Measurements from ENCODE around the gene IL11RA.

The IL11RA gene

DNA sequence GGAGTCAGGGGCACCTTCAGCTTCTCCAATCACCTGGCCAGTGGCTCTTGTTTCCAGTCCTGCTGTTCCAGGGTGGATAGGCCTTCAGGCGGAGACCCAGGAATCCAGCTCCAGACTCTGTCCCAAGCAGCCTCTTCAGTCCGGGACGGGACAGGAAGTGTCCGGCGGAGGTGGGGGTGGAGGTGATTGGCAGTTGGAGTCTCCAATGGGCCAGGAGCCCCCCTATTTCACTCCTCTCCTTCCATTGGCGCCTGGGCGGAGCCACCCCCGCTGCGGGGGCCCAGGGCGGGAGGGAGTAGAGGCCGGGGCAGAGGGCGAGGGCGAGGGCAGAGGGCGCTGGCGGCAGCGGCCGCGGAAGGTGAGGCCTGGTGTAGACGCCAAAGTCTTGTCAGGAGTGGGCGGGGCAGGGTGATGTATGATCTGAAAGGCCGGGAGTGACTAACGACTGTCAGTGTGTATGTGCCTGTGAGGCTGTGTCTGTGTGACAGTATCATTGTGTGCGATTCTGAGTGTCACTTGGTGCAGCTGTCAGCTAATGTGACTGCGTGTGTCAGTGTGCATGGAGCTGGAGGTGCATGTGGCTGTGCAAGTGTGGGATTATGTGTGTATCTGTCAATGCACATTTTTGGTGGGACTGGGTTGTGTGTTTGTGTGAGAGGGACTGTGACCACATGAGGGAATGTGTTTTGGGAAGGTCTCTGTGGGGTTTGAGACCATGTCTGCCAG lies at the start of gene IL11RA:
TSS of gene IL11RA (plus strand) at position 310 of the 726 bp plus-strand sequence. CDS start 3,033 bp downstream, outside the sequence.
- no peak within 1 kb of the TSS for H3K4me3 ChIP-seq (ENCODE audit: low read depth, low read length)
- no peak for DNase-seq (ENCODE audit: low read depth)
- TF ChIP-seq POLR2A (IDR thresholded peaks at IDR 0.05; ENCODE audit: extremely low read depth, insufficient read length), result no peak
- TF ChIP-seq, protein P1, sequence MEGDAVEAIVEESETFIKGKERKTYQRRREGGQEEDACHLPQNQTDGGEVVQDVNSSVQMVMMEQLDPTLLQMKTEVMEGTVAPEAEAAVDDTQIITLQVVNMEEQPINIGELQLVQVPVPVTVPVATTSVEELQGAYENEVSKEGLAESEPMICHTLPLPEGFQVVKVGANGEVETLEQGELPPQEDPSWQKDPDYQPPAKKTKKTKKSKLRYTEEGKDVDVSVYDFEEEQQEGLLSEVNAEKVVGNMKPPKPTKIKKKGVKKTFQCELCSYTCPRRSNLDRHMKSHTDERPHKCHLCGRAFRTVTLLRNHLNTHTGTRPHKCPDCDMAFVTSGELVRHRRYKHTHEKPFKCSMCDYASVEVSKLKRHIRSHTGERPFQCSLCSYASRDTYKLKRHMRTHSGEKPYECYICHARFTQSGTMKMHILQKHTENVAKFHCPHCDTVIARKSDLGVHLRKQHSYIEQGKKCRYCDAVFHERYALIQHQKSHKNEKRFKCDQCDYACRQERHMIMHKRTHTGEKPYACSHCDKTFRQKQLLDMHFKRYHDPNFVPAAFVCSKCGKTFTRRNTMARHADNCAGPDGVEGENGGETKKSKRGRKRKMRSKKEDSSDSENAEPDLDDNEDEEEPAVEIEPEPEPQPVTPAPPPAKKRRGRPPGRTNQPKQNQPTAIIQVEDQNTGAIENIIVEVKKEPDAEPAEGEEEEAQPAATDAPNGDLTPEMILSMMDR (IDR thresholded peaks at IDR 0.05; ENCODE audit: low read depth, low read length), result no peak
- no peak for TF ChIP-seq MYC (IDR thresholded peaks at IDR 0.05; ENCODE audit: low read depth, low read length)
- TF ChIP-seq, protein P2, sequence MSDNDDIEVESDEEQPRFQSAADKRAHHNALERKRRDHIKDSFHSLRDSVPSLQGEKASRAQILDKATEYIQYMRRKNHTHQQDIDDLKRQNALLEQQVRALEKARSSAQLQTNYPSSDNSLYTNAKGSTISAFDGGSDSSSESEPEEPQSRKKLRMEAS (IDR thresholded peaks at IDR 0.05; ENCODE audit: low read depth, low read length), result no peak

DNA sequence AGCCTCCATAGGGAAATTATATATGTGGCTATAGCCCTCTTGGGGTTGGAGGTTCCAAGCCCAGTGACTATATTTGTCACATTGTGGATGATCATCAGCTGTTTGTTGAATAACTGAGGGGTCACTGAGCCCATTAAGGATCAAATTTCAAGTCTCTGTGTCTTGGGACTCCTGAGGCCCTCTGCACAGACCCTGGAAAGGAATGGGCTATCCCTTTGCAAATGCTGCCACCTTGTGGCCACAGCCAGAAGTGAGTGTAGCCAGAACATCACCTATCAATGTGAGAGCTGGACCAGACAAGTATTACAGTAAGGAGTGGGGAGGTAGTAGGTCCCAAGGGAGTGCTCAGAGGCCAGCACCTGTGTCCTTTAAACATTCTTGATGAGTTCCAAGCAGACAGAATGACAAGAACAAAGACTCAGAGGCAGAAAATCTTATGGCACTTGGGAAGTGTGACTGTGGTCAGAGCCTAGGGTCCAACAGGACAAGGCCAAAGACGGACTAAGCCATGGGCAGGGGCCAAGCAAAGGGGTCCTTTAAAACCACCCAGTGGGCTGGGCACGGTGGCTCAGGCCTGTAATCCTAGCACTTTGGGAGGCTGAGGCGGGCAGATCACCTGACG lies 48.3 kb upstream of the IL11RA start:
- TF ChIP-seq MYC (IDR thresholded peaks at IDR 0.05; ENCODE audit: low read depth, low read length), result no peak
- TF ChIP-seq, protein P1 (IDR thresholded peaks at IDR 0.05; ENCODE audit: low read depth, low read length), result peak; percentile 100
- DNase-seq (ENCODE audit: low read depth), result peak; percentile 88
- H3K4me3 ChIP-seq (ENCODE audit: low read depth, low read length), result no peak overlapping the region

DNA sequence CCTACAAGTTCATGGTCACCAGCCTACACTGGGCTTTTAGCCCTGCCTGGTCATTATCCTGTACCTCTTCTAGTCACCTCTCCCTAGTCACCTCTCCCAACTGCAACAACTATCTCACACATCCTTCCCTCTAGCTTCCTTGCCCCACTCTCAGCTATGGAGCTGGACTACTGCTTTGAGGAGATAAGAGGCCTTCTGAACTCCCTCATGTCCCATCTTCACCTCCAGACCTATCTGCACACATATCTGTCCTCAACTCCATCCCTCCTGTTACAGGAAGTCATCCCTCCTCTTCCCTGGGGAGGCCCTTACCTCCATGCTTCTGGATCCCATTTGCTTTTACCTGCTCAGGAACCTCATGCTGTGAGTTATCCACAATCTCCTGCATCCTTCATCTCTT lies 45.8 kb upstream of the IL11RA start:
- TF ChIP-seq, protein P1 (IDR thresholded peaks at IDR 0.05; ENCODE audit: low read depth, low read length), result no peak
- TF ChIP-seq MYC (IDR thresholded peaks at IDR 0.05; ENCODE audit: low read depth, low read length) (no peak), POLR2A (IDR thresholded peaks at IDR 0.05; ENCODE audit: extremely low read depth, insufficient read length) (no peak)
- TF ChIP-seq, protein P2 (IDR thresholded peaks at IDR 0.05; ENCODE audit: low read depth, low read length), result no peak
- DNase-seq (ENCODE audit: low read depth), result no peak

DNA sequence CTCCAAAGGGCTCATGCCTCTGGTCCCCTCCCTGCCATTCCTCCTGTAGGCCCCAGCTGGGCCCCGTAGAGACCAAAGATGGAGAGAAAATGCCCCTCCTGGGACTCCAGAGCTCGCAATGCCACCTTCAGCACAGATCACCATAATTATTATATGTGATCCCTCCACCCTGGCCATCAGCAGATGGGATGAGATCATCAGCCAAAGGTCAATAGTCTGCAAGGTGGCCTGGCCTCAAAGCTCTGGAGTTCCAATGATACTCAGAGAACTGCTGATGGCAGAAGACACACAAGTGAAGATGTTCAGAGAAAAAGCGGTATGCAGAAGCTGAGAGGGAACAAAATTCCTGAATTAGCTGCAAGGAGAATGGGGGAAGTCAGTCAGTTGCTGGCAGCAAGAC lies 45.1 kb upstream of the IL11RA start:
- no peak overlapping the region for H3K4me3 ChIP-seq (ENCODE audit: low read depth, low read length)
- no peak for DNase-seq (ENCODE audit: low read depth)
- no peak for TF ChIP-seq MYC (IDR thresholded peaks at IDR 0.05; ENCODE audit: low read depth, low read length)
- TF ChIP-seq, protein P2 (IDR thresholded peaks at IDR 0.05; ENCODE audit: low read depth, low read length), result no peak
- TF ChIP-seq, protein P1 (IDR thresholded peaks at IDR 0.05; ENCODE audit: low read depth, low read length), result no peak
- no peak for TF ChIP-seq POLR2A (IDR thresholded peaks at IDR 0.05; ENCODE audit: extremely low read depth, insufficient read length)

More for the DNA sequence above, 45.8 kb upstream of the IL11RA start:
- no peak overlapping the region for H3K4me3 ChIP-seq (ENCODE audit: low read depth, low read length)

DNA sequence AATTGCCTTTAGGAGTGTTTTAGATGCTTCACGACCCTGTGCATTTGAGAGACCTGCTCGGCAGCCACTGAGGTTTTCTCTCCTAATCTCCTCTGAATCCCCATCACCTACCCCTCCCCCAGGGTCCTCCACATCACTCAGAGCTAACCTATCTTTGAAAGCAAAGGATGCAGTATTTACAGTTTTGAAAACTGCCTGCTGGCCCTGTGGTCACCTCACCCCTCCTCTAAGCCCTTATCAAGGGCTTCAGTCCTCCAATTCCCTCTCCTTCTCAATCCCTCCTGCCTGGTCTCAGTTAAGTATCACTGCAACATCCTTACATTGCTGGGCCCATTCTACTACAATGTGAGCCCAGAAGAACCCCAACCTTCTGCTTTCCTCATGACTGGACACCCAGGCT lies 44.7 kb upstream of the IL11RA start:
- DNase-seq (ENCODE audit: low read depth), result no peak
- H3K4me3 ChIP-seq (ENCODE audit: low read depth, low read length), result no peak overlapping the region
- TF ChIP-seq, protein P2 (IDR thresholded peaks at IDR 0.05; ENCODE audit: low read depth, low read length), result no peak
- TF ChIP-seq MYC (IDR thresholded peaks at IDR 0.05; ENCODE audit: low read depth, low read length) (no peak), POLR2A (IDR thresholded peaks at IDR 0.05; ENCODE audit: extremely low read depth, insufficient read length) (no peak)
- TF ChIP-seq, protein P1 (IDR thresholded peaks at IDR 0.05; ENCODE audit: low read depth, low read length), result no peak
